ENCODE measurements around the gene GRAP. TPM values are rescaled to one million over a fixed set of nuclear protein-coding genes. Genes with fewer than 3 reads are reported as not detected.

Gene GRAP
- total RNA-seq, 2 donors from 2014 or later: 2.5 to 5.6 TPM

GRCh38 chr17:19010729-19011505 lies 35.8 kb downstream of the GRAP start:
- Histone ChIP-seq H3K4me3 (no peak overlapping the region), H3K27me3 (no peaks in the 10 kb centered on the region), H3K9me3 (no peaks in the 10 kb centered on the region), H3K36me3 (no peaks in the 10 kb centered on the region), H3K4me1 (no peaks in the 10 kb centered on the region), H3K27ac (no peak overlapping the region)
- no peak for TF ChIP-seq CTCF (IDR thresholded peaks at IDR 0.05)
- DNase-seq (ENCODE audit: low spot score): no peak

GRCh38 chr17:19009970-19010369 lies 36.8 kb downstream of the GRAP start:
- Histone ChIP-seq H3K4me1 (peaks cover 0 to 2% of the 10 kb centered on the region in 2 donors), H3K27me3 (no peaks in the 10 kb centered on the region), H3K27ac (no peak overlapping the region), H3K9me3 (no peaks in the 10 kb centered on the region), H3K36me3 (no peaks in the 10 kb centered on the region), H3K4me3 (no peak overlapping the region)
- DNase-seq (ENCODE audit: low spot score): no peak
- no peak for TF ChIP-seq CTCF (IDR thresholded peaks at IDR 0.05)

- no peaks in the 10 kb centered on the region for H3K9me3 ChIP-seq
- no peaks in the 10 kb centered on the region for H3K36me3 ChIP-seq
- peaks cover 0 to 29% of the 10 kb centered on the region in 2 donors for H3K4me1 ChIP-seq
- no peaks in the 10 kb centered on the region for H3K27me3 ChIP-seq
- no peak overlapping the region for H3K4me3 ChIP-seq
- no peak overlapping the region for H3K27ac ChIP-seq
- TF ChIP-seq CTCF (IDR thresholded peaks at IDR 0.05): no peak
- DNase-seq (ENCODE audit: low spot score): no peak
Observed at GRCh38 chr17:19006698-19007097, 40.1 kb downstream of the GRAP start.

GRCh38 chr17:19005789-19006430 lies 40.8 kb downstream of the GRAP start:
- H3K27me3 ChIP-seq: no peaks in the 10 kb centered on the region
- no peak overlapping the region for H3K27ac ChIP-seq
- H3K4me3 ChIP-seq: no peak overlapping the region
- TF ChIP-seq CTCF (IDR thresholded peaks at IDR 0.05): no peak
- H3K36me3 ChIP-seq: no peaks in the 10 kb centered on the region
- peaks cover 0 to 37% of the 10 kb centered on the region in 2 donors for H3K4me1 ChIP-seq
- no peak for DNase-seq (ENCODE audit: low spot score)
- H3K9me3 ChIP-seq: no peaks in the 10 kb centered on the region

GRCh38 chr17:19005137-19005773 lies 41.5 kb downstream of the GRAP start:
- Histone ChIP-seq H3K4me1 (peaks cover 0 to 44% of the 10 kb centered on the region in 2 donors), H3K9me3 (no peaks in the 10 kb centered on the region), H3K27ac (peak overlapping the region; percentile 84 to 92), H3K27me3 (no peaks in the 10 kb centered on the region), H3K4me3 (peak overlapping the region; percentile 63 to 64), H3K36me3 (no peaks in the 10 kb centered on the region)
- DNase-seq (ENCODE audit: low spot score): no peak
- no peak for TF ChIP-seq CTCF (IDR thresholded peaks at IDR 0.05)

Measured in right atrium auricular region (tissue), 2 donors.